RWPE1 (cell line): ENCODE data around the gene TTLL10.

ENCODE experiments used
- CTCF ChIA-PET: fragments of 350-600 bp; sonication (Branson Sonifier 250); formaldehyde crosslinking; extraction: SDS; loops from one replicate; lab custom pipeline; 2021; lab: Yijun Ruan, JAX
- POLR2A ChIA-PET: fragments of 400-600 bp; formaldehyde crosslinking; extraction: SDS; loops from one replicate; lab custom pipeline; 2020; ENCODE audit warnings: antibody characterized with exemption; ENCODE audit not compliant: low non-redundant PET; lab: Yijun Ruan, JAX
- DNase-seq: peaks from one replicate; pipeline ENCODE4 v3.0.0; 2012; ENCODE audit warnings: low spot score
- H3K27ac ChIP-seq: fragments of 450-650 bp; 2 replicates; pipeline ENCODE4 v1.5.1; 2017
- CTCF ChIP-seq: fragments of 450-650 bp; conservative IDR thresholded peaks from 2 replicates; pipeline ENCODE4 v1.5.1; 2017; ENCODE audit warnings: low read depth, mild to moderate bottlenecking

TTLL10 gene

DNA sequence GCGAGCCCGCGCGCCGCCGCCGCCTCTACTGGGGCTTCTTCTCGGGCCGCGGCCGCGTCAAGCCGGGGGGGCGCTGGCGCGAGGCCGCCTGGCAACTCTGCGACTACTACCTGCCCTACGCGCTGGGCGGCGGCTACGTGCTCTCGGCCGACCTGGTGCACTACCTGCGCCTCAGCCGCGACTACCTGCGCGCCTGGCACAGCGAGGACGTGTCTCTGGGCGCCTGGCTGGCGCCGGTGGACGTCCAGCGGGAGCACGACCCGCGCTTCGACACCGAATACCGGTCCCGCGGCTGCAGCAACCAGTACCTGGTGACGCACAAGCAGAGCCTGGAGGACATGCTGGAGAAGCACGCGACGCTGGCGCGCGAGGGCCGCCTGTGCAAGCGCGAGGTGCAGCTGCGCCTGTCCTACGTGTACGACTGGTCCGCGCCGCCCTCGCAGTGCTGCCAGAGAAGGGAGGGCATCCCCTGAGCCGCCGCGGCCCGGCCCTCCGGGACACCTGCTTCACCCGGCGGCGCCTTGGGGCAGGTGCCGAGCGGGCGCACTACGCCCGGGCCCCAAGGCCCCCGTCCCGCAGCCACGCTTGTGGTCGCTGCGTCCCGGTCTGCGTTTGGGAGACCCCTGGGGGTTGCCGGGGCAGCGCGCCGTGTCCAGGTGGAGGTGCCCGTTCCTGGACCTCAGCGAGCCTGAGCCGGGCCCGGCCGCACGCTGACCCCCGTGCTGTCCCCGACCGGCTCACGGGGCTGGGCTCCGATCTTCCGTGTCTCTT, 59.3 kb downstream of the TTLL10 start:
- ChIA-PET POLR2A (no interaction called here), CTCF (no interaction called here)
- peak overlapping the region; percentile 81 for H3K27ac ChIP-seq
- no peak for DNase-seq
- no peak for TF ChIP-seq CTCF

DNA sequence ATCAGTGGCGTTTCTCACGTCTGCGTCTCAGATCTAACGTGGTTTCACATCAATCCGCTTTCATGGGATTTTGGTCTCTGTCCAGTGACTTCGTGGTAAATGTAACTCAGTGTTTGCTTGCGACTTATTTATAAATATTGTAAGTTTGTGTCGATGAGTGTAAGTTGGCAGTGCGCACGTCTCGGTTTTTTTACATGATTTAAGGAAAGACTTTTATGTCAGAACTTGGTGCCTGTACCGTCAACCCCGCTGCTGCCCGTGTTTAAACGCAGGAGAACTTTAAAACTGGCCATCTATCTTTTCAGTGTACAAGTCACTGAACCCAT, 59.9 kb downstream of the TTLL10 start:
- CTCF ChIA-PET = no interaction called here
- peak overlapping the region; percentile 81 for H3K27ac ChIP-seq
- POLR2A ChIA-PET = no interaction called here
- no peak for DNase-seq
- no peak for TF ChIP-seq CTCF

GRCh38 chr1:1234180-1234808, 60.6 kb downstream of the TTLL10 start:
- TF ChIP-seq CTCF = no peak
- H3K27ac ChIP-seq = peak overlapping the region; percentile 81
- POLR2A ChIA-PET = interaction anchor here (0.5 kb wide), 1 partner anchor 23 kb away, joined by 6 read pairs; no protein-coding TSS in a partner anchor
- CTCF ChIA-PET = no interaction called here
- no peak for DNase-seq

DNA sequence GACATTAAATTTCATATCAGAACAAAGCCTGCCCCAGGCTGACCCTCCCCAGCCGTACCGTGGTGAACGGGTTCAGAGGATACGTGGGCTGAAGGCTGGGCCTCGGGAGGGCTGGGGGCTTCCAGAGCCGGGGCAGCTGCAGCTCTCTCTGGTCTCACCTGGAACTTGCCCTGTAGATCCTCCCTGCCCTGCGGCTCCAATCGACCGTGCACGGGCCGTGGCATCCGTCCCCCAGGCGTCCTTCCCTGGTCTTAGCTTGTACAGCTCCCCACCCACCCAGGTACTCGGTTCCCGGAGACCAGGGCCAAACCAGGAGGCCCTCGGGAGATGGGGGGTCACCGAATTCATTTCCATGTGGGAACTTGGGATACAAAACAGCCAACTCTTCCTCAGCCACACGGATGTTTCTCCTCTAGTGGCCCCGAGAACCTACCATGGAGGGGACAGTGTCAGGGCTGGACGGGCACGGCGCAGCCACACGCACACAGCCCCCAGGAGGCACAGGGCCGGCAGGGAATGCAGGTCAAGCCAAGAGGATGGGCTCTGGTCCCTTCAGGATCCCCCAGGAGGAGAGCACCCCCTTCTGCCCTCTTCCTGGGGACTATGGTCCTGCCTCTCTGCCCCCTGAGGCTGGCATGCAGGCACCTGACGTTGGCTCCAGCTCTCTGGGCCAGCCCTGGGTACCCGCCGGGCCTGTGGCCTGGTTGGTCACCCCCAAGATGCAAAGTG, 61.5 kb downstream of the TTLL10 start:
- ChIA-PET POLR2A (interaction anchor here (0.5 kb wide), 1 partner anchor 22 kb away, joined by 6 read pairs; no protein-coding TSS in a partner anchor), CTCF (no interaction called here)
- H3K27ac ChIP-seq = peak overlapping the region; percentile 81
- TF ChIP-seq CTCF = no peak
- no peak for DNase-seq

DNA sequence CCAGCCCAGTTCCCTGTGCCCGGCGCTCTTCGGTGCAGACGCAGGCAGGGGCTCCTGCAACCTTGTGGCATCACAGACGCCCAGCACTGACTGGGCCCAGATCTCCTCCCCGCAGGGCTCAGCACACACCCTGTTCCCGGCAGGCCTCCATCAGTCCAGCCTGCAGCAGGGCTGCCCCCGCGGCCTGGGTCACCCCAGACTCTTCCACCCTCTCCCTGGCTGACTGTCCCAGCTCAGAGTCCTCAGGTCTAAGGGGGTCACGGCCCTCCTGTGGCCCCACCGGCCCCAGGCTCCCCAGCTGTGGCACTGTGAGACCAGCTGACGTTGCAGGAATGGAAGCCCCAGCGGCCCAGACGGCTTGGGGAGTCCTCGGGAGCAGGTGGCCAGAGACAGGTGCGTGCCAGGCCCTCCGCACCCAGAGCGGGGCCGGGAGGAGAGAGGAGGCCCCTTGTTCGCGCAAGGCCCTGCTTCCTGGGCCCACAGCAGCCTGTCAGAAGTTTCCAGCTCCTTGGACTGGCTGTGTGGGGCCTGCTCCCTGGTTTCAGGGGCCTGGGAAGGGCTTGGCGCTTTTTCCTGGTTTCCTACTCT, 62.6 kb downstream of the TTLL10 start:
- CTCF ChIA-PET = interaction anchor here (0.6 to 2.7 kb wide), 2 partner anchors 114 to 307 kb away, joined by 3 to 8 read pairs; no protein-coding TSS in a partner anchor
- no peak for TF ChIP-seq CTCF
- POLR2A ChIA-PET = no interaction called here
- DNase-seq = no peak
- H3K27ac ChIP-seq = peak overlapping the region; percentile 81
